AG04450 (cell line): Measurements from ENCODE around the gene SLC8A3. TPM values are rescaled to one million over a fixed set of nuclear protein-coding genes. Genes with fewer than 3 reads are reported as not detected.

Experiments used
- CTCF ChIA-PET: fragments of 300-600, 350-600 bp; formaldehyde crosslinking; extraction: SDS; loops from one replicate; lab custom pipeline; 2022; ENCODE audit warnings: antibody characterized with exemption, inconsistent platforms; lab: Charles Lee
- POLR2A ChIA-PET: fragments of 350-600 bp; formaldehyde crosslinking; extraction: SDS; loops from one replicate; lab custom pipeline; 2021; ENCODE audit warnings: antibody characterized with exemption, inconsistent platforms; lab: Yijun Ruan, JAX
- DNase-seq: peaks from one replicate; pipeline ENCODE4 v3.0.0-alpha.2; 2011; ENCODE audit warnings: low read depth, low spot score
- H3K27ac ChIP-seq: one replicate; pipeline ENCODE4 v1.5.1; 2012; ENCODE audit warnings: low read depth, low read length, control low read depth
- H3K27me3 ChIP-seq: one replicate; pipeline ENCODE4 v1.6.0; 2012; ENCODE audit warnings: low read length; ENCODE audit not compliant: control insufficient read depth, insufficient read depth
- H3K4me3 ChIP-seq: 2 replicates; pipeline ENCODE4 v1.5.1; 2011; ENCODE audit warnings: mild to moderate bottlenecking, low read depth, low read length, control low read depth
- H3K9me3 ChIP-seq: 2 replicates; pipeline ENCODE4 v1.5.1; 2012; ENCODE audit warnings: low read length; ENCODE audit not compliant: control insufficient read depth, insufficient read depth
- CTCF ChIP-seq: IDR thresholded peaks from 2 replicates; pipeline ENCODE4 v1.5.1; 2011; ENCODE audit warnings: low read depth, low read length, control low read depth, inconsistent platforms
- polyA plus RNA-seq: library from polyadenylated mRNA; depleted of rRNA; stranded (reverse); fragments of >200 nt; gene quantifications from 2 replicates; pipeline ENCODE4 v1.2.3, GENCODE V29; 2011

SLC8A3 gene
- polyA plus RNA-seq, 1 experiment: not detected

GRCh38 chr14:70148911-70149595 is 39.7 kb downstream of the SLC8A3 start:
- no peak for TF ChIP-seq CTCF
- ChIA-PET CTCF (no interaction called here), POLR2A (no interaction called here)
- H3K4me3 ChIP-seq: no peak overlapping the region
- H3K9me3 ChIP-seq: no peaks in the 10 kb centered on the region
- no peak overlapping the region for H3K27ac ChIP-seq
- H3K27me3 ChIP-seq: peaks cover 8% of the 10 kb centered on the region
- DNase-seq: no peak

- CTCF ChIA-PET: no interaction called here
Observed at GRCh38 chr14:70148351-70148750, 40.4 kb downstream of the SLC8A3 start.

GRCh38 chr14:70144046-70144445 is 44.7 kb downstream of the SLC8A3 start:
- TF ChIP-seq CTCF: no peak
- ChIA-PET CTCF (no interaction called here), POLR2A (no interaction called here)

More at GRCh38 chr14:70148351-70148750, 40.4 kb downstream of the SLC8A3 start:
- no peak for DNase-seq
- POLR2A ChIA-PET: no interaction called here
- no peak for TF ChIP-seq CTCF
- Histone ChIP-seq H3K4me3 (no peak overlapping the region), H3K27ac (no peak overlapping the region), H3K9me3 (no peaks in the 10 kb centered on the region), H3K27me3 (peaks cover 8% of the 10 kb centered on the region)

GRCh38 chr14:70143306-70143705 is 45.4 kb downstream of the SLC8A3 start:
- ChIA-PET POLR2A (no interaction called here), CTCF (no interaction called here)
- Histone ChIP-seq H3K27ac (no peak overlapping the region), H3K4me3 (no peak overlapping the region), H3K9me3 (no peaks in the 10 kb centered on the region), H3K27me3 (peaks cover 2% of the 10 kb centered on the region)
- no peak for TF ChIP-seq CTCF
- DNase-seq: no peak

More at GRCh38 chr14:70144046-70144445, 44.7 kb downstream of the SLC8A3 start:
- no peak overlapping the region for H3K4me3 ChIP-seq
- peaks cover 2% of the 10 kb centered on the region for H3K27me3 ChIP-seq
- no peak overlapping the region for H3K27ac ChIP-seq
- H3K9me3 ChIP-seq: no peaks in the 10 kb centered on the region
- no peak for DNase-seq

- TF ChIP-seq CTCF: no peak
- no peaks in the 10 kb centered on the region for H3K9me3 ChIP-seq
- CTCF ChIA-PET: interaction anchor here (1.5 kb wide), 2 partner anchors 53 to 112 kb away, joined by 3 to 4 read pairs; no protein-coding TSS in a partner anchor
Observed at GRCh38 chr14:70140614-70141013, 48.1 kb downstream of the SLC8A3 start.

More at GRCh38 chr14:70140614-70141013, 48.1 kb downstream of the SLC8A3 start:
- peaks cover 3% of the 10 kb centered on the region for H3K27me3 ChIP-seq
- POLR2A ChIA-PET: no interaction called here
- H3K27ac ChIP-seq: no peak overlapping the region
- H3K4me3 ChIP-seq: no peak overlapping the region
- DNase-seq: no peak
